Measurements from ENCODE around the gene RPL37.

- peak; percentile 30 for TF ChIP-seq POLR2A (IDR thresholded peaks at IDR 0.05; ENCODE audit: low read depth, low read length)
- TF ChIP-seq CTCF (IDR thresholded peaks at IDR 0.05; ENCODE audit: extremely low read depth in 1 of 2, insufficient read depth in 1 of 2, low read depth in 1 of 2, low read length in 2 of 2) = no peak
- TF ChIP-seq POLR2AphosphoS5 (IDR thresholded peaks at IDR 0.05; ENCODE audit: insufficient read depth, low read depth, low read length) = no peak
- no peak for TF ChIP-seq FOS (IDR thresholded peaks at IDR 0.05; ENCODE audit: borderline replicate concordance, insufficient read depth, low read length)
- TF ChIP-seq MYC (IDR thresholded peaks at IDR 0.05; ENCODE audit: low read depth, low read length) = no peak
Observed at GRCh38 chr5:40831346-40832210, 3.4 kb downstream of the RPL37 start.
